Psoas muscle (tissue), 8 donors: ENCODE data around the gene DNASE2B. TPM values are rescaled to one million over a fixed set of nuclear protein-coding genes. Genes with fewer than 3 reads are reported as not detected.
A peak's percentile ranks its signal among the peaks of the same experiment; 100 is the strongest.

ENCODE experiments used
- ATAC-seq, 4 donors: fragments of 200-7000 bp; cut with Tn5 transposase; one replicate each; pipeline ENCODE4 v1.9.1; 2020; ENCODE audit warnings: moderate library complexity in 3 of 4, mild to moderate bottlenecking in 2 of 4
- DNase-seq, 2 donors: peaks; one replicate each; pipeline ENCODE4 v3.0.0-alpha.2; 2020
- H3K27ac ChIP-seq: fragments of 200-600 bp; one replicate; pipeline ENCODE4 v1.8.0; 2022
- H3K27me3 ChIP-seq, 3 donors: fragments of 200-600 bp in 1 of 3; one replicate each; pipeline versions ENCODE4 v1.6.1 to v1.8.0; 2013 to 2022; ENCODE audit warnings: low read length in 2 of 3, mild to moderate bottlenecking in 2 of 3, moderate library complexity in 1 of 3; ENCODE audit not compliant: insufficient read depth in 3 of 3
- H3K36me3 ChIP-seq, 2 donors: fragments of 200-600 bp in 1 of 2; one replicate each; pipeline versions ENCODE4 v1.6.1 to v1.8.0; 2013 to 2022; ENCODE audit warnings: low read depth in 1 of 2, mild to moderate bottlenecking in 1 of 2, moderate library complexity in 1 of 2; ENCODE audit not compliant: insufficient read depth in 1 of 2
- H3K4me1 ChIP-seq: fragments of 200-600 bp; one replicate; pipeline ENCODE4 v1.8.0; 2022
- H3K4me3 ChIP-seq: fragments of 200-600 bp; one replicate; pipeline ENCODE4 v1.8.0; 2022; ENCODE audit warnings: mild to moderate bottlenecking
- H3K9me3 ChIP-seq: fragments of 200-600 bp; one replicate; pipeline ENCODE4 v1.8.0; 2022
- CTCF ChIP-seq: fragments of 200-600 bp; IDR thresholded peaks from one replicate; pipeline ENCODE4 v1.8.0; 2022; ENCODE audit warnings: antibody characterized with exemption
- WGBS, 3 donors: extraction: QIAGEN DNeasy Blood & Tissue Kit; methylation state at CpG; one replicate each; pipeline versions ENCODE4 v1.1.6 to v1.1.7; 2013; 5-methylcytosine and 5-hydroxymethylcytosine counted together
- intact Hi-C, 2 donors: fragments of 100-400 bp; cut with DNase I; formaldehyde crosslinking; loops; one replicate each; pipeline versions ENCODE4 v1.11.0 to v1.14.2; 2022
- polyA plus RNA-seq, 3 donors: library from polyadenylated mRNA; stranded (reverse); fragments of 200-250 nt; gene quantifications; one replicate each; pipeline ENCODE4 v1.2.3, GENCODE V29; 2013
- total RNA-seq, 4 donors: library from RNA; stranded (reverse); fragmentation: NEBNext Ultra II Directional in 2 of 4; extraction: Animal tissue kit (Norgen Biotek cat#: 25700) in 2 of 4; gene quantifications; one replicate each; pipeline versions ENCODE4 v1.2.1 to v1.2.4, GENCODE V29; 2021 to 2023
- donor health status: healthy with polysubstance abuse.
- donor health status: DM: no; HTN: no; CAD: no; lungs with moderate emphysema.
- donor health status: Bipolar disorder and iron deficiency.
- donor health status: healthy.
- donor health status: DM: yes; HTN: yes; CAD: no.
- donor health status: DM: no; HTN: no; CAD: no.
- donor health status: DM: no; HTN: no; CAD: no.
- donor health status: DM: yes; HTN: yes; CAD: no.

The DNASE2B gene
- total and polyA plus RNA-seq, 7 donors: 0.18 to 3.1 (median 0.84) TPM; not detected in 2

GRCh38 chr1:84428235-84428634 is 30.0 kb downstream of the DNASE2B start:
- Histone ChIP-seq H3K4me1 (no peaks in the 10 kb centered on the region), H3K9me3 (no peaks in the 10 kb centered on the region), H3K36me3 (no peaks in the 10 kb centered on the region), H3K4me3 (no peak overlapping the region), H3K27ac (no peak overlapping the region), H3K27me3 (no peaks in the 10 kb centered on the region)
- intact Hi-C loops: no loop called here
- no peak for DNase-seq
- no peak for TF ChIP-seq CTCF
- 81 to 83% (median 82%) methylated on average over 5 of the region's 5 CpGs for WGBS, 3 donors
- ATAC-seq: no peak

GRCh38 chr1:84429231-84429630 is 30.9 kb downstream of the DNASE2B start:
- no peak for TF ChIP-seq CTCF
- no peaks in the 10 kb centered on the region for H3K27me3 ChIP-seq
- intact Hi-C loops: no loop called here
- DNase-seq (no peak), ATAC-seq (no peak)
- H3K4me1 ChIP-seq: no peaks in the 10 kb centered on the region
- no peaks in the 10 kb centered on the region for H3K36me3 ChIP-seq
- no peak overlapping the region for H3K4me3 ChIP-seq
- no peak overlapping the region for H3K27ac ChIP-seq
- 74 to 85% (median 78%) methylated on average over 1 of the region's 1 CpG for WGBS, 3 donors
- no peaks in the 10 kb centered on the region for H3K9me3 ChIP-seq

- no peaks in the 10 kb centered on the region for H3K4me1 ChIP-seq
- H3K36me3 ChIP-seq: no peaks in the 10 kb centered on the region
- no peaks in the 10 kb centered on the region for H3K9me3 ChIP-seq
- no peak overlapping the region for H3K4me3 ChIP-seq
- TF ChIP-seq CTCF: no peak
- ATAC-seq (no peak), DNase-seq (no peak)
- H3K27ac ChIP-seq: no peak overlapping the region
- no peaks in the 10 kb centered on the region for H3K27me3 ChIP-seq
- WGBS, 3 donors: 68 to 88% (median 72%) methylated on average over 2 of the region's 2 CpGs
- intact Hi-C loops: loop anchor here (5.0 to 10.0 kb wide), 4 partner anchors 128 to 498 kb away; partner anchors contain the start of gene SAMD13 (in 1 of the 2)
Observed at GRCh38 chr1:84430546-84430945, 32.3 kb downstream of the DNASE2B start.

- no peak overlapping the region for H3K27ac ChIP-seq
- intact Hi-C loops: loop anchor here (2.0 to 10.0 kb wide), 5 partner anchors 131 to 501 kb away; partner anchors contain the start of gene SAMD13 (in 1 of the 2)
- no peaks in the 10 kb centered on the region for H3K27me3 ChIP-seq
- H3K36me3 ChIP-seq: no peaks in the 10 kb centered on the region
- WGBS, 3 donors: 9 to 22% (median 9%) methylated on average over 11 of the region's 11 CpGs
- TF ChIP-seq CTCF: peak; percentile 76
- H3K4me1 ChIP-seq: no peaks in the 10 kb centered on the region
- H3K4me3 ChIP-seq: peak overlapping the region; percentile 53
- H3K9me3 ChIP-seq: no peaks in the 10 kb centered on the region
- ATAC-seq: peak in 3 of 4 donors; percentile 80 to 96 (median 81)
- DNase-seq: peak in 1 of 2 donors; percentile 14
Observed at GRCh38 chr1:84433258-84434080, 35.2 kb downstream of the DNASE2B start.
